Activated CD4-positive, alpha-beta T cell treated with anti-CD3 and anti-CD28 coated beads for 24 hours (primary cell): ENCODE data around the gene CLEC18A.
"Not testable (repeated sequence)": the region's sequence is repeated elsewhere in the genome, so short reads cannot be mapped to it uniquely, and the experiment has no call there.

Experiments used
- DNase-seq, 2 donors: peaks; one replicate each; pipeline ENCODE4 v3.0.0-alpha.2; 2020; ENCODE audit warnings: low read depth in 2 of 2

CLEC18A gene

DNA sequence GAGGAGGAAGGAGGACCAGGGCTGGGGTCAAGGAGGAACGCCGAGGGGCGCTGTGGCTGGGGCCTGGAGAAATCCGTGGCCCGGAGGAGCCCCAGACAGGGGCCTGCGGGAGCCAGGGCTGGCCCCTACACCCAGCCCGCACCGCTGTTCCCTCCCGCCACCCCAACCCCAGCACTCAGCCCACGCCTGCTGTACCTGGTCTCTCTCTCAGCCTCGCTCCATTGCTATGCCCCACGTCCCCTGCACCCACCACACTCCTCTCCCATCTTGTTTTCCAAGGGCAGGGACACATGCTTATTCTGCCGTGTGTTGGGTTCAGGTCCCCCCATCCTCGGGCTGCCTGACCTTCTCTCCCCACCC lies 518 bp downstream of the CLEC18A start:
- DNase-seq = not testable (repeated sequence)

DNA sequence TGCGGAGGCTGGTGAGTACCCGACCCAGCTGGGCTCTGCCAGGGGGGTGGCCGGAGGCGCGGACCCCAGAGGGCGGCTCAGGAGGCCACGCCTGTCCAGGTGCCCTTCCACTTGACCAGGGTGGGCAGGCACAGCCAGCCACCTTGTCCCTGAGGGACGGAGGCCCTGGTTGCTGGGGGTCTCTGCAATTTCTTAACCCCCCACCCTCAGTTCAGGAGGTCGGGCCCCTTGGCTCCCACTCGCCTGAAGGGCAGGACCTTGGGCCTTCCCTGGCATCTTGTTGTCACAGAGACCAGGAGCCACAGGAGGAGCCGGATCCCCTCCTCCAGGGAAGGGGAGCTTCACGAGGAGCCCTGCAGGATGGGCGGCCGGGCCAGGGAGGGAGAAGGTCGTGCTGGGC lies 982 bp downstream of the CLEC18A start:
- not testable (repeated sequence) for DNase-seq

DNA sequence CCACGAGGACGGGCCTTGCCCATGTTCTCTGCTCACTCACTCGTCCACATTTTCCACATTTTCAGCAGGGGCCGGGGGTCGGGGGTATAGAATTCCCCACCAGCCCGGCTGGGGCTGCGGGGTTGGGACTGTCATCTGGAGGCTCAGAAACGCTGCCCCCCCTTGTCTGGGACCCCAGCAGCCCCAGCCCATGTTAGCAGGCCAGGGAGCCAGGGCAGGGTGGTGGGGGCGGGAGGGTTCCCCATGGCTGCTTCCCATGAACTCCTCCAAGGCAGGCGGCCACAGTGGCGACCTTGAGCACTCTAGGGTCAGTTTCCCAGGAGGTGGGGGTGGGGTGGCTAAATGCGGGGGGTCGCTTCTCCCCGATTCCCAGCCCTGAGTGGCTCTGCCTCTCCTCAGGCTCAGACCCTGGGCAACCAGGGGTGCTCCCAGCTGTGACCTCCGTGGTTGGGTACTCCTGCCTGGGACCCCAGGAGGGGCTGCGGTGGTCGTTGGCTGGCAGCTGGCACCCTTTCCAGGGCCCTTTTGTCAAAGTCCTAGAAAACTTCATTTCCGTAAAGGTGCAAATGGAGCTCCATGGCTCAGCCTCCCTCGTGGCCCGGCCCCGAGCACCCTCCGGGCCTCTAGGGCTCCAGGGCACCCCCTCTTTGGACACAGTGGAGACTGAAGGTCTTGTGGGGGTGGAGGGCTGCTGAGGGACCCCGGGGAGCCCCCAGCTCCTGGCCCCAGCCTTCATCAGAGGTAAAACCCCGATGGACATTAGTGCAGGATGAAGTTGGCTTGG lies 1.6 kb downstream of the CLEC18A start:
- DNase-seq = not testable (repeated sequence)

DNA sequence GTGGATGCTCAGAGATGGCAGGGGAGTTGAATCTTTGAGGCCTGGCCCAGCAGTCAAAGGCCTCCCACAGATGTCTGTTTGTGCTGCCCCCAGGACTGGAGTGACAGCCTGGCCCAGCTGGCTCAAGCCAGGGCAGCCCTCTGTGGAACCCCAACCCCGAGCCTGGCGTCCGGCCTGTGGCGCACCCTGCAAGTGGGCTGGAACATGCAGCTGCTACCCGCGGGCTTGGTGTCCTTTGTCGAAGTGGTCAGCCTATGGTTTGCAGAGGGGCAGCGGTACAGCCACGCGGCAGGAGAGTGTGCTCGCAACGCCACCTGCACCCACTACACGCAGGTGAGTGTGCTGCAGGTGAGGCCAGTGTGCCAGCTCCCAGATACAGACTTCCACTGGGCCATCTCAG lies 3.1 kb downstream of the CLEC18A start:
- not testable (repeated sequence) for DNase-seq

DNA sequence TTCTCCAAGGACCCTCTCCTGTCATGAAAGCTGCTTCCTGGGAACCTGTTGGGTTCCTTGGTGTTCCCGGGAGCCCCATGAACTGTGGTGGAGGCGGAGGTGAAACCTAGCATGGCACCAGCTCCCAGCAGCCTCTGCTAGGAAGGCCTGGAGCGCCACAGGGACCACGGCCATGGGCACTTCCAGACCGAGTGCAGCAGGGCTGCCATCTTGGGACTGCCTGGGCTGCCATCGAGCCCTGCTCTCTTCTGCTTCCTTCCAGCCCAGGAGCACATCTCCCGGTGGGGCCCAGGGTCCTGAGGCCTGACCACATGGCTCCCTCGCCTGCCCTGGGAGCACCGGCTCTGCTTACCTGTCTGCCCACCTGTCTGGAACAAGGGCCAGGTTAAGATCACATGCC lies 12.2 kb downstream of the CLEC18A start:
- DNase-seq = not testable (repeated sequence)

DNA sequence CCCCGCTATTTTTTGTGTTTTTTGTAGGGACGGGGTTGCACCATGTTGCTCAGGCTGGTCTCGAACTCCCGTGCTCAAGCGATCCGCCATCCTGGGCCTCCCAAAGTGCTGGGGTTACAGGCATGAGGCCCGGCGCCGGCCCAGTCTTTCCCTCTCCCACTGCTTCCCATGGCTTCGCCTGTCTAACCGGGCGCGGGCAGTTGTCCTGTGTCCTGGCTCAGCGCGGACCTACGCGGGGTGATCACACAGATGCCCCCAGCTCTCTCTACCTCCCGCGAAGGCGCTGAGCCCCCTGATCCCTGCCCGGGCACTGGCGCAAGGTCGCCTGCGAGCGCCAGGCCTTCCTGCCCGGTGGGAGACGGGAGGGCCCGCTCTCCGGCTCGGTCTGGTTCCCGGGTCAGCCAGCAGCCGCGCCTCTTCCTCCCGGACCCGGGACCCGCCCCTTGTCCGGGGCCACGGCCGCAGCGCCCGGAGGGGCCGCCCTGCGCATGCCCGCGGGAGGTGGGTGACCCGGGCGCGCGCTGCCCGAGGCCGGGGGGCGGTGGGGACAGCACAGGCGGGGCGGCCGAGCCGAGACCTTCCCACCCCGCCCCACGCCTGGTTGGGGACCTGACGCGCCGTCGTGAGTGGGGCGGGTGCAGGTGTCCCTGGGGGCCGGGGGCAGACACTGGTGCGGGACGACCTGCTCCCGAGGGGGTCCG lies 14.0 kb downstream of the CLEC18A start:
- not testable (repeated sequence) for DNase-seq

DNA sequence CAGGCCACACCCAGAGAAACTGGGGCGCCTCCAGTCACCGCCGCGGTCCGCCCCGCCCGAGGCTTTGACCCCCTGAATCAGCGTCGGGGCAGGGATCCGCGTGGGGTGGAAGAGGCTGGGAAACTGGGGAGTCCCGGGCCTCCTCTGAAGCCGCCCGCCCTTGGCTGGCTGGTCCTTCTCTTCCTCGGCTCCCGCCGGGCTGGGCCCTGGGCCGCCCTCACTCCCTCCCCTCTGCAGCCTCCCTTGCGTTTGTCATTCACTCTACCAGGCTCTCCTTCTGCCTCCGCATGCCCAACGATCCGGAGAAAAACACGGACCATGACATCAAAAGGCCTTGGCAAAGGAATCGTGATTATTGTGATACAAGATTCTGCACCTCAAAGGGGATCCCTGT lies 14.5 kb downstream of the CLEC18A start:
- DNase-seq = not testable (repeated sequence)

DNA sequence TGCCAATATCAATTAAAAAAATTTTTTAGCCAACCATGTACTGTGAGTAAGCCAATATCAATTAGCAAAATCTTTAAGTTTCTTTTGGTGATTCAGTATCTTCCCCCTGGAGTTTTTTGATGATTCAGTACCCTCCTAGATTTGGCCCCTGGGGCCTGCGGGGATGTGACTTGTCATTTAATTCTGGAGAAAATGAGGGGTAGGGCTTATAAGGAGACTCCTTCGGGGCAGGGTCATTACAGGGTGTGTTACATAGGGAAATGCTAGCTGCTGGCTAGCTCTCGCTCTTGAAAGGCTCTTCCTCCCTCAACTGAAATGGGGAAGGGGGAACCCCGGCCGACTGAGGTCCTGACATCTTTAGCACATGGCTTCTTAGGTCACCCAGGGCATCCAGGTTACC lies 16.6 kb downstream of the CLEC18A start:
- DNase-seq = not testable (repeated sequence)

DNA sequence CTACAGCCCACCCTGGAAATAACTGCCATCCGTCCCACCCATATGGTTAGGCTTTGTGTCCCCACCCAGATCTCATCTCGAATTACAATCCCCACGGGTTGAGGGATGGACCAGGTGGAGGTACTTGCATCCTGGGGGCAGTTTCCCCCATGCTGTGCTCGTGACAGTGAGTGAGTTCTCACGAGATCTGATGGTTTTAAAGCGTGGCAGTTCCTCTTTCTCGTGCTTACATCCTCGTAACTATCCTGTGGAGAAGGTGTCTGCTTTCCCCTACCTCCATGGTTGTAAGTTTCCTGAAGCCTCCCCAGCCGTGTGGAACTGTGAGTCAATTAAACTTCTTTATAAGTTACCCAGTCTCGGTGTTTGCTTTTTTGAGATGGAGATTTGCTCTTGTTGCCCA lies 17.0 kb downstream of the CLEC18A start:
- not testable (repeated sequence) for DNase-seq

DNA sequence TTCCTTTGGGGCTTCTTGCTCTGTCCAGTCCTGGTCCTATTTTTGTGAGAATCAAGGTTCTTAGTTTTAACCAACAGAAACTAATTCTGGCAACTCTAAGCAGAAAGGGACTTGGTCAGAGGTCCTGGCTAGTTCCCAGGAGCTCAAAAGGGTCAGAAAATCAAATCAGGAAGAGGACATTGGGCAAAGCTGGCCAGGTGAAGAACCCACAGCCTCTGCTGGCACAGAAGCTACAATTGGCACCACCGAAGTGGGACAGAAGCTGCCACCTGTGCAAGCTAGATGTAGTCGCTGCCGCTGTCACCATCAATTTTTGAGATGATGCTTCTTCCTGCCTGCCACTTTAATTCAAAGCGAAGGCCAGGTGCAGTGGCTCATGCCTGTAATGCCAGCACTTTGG lies 18.5 kb downstream of the CLEC18A start:
- DNase-seq = not testable (repeated sequence)

DNA sequence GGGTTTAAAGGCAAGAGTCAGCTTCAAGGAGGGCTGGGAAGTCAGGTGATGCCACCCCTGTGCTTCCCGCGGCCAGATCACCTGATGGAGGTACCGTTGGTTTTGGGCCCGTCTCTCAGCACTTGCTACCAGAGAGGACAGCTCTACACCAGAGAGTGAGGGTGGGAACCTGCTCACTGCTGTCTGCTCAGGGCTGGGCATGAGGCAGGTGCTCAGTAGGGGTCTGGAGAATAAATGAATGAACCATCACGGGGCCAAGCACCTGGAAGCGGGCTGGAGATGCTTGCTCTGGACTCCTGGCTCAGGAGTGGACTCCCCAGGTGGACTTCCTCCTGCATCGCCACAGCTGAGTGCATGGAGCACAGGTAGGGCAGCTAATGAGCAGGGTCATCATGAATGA lies 21.0 kb downstream of the CLEC18A start:
- not testable (repeated sequence) for DNase-seq

DNA sequence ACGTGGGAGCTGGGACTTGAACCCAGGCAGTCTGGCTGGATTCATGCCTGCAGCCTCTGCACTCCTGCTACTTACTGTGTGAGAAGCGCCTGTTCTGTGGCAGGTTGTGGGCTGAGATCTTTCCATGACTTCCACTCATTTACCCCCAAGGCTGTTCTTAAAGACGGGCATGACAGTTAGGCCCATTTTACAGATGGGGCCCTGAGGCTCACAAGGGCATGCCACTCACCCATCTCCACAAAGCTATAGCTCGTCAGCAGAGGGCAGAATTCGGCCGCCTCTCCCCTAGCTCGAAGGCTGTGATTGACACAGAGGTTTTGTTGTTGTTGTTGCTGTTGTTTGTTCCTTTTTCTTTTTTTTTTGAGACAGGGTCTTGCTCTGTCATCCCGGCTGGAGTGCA lies 21.8 kb downstream of the CLEC18A start:
- not testable (repeated sequence) for DNase-seq

DNA sequence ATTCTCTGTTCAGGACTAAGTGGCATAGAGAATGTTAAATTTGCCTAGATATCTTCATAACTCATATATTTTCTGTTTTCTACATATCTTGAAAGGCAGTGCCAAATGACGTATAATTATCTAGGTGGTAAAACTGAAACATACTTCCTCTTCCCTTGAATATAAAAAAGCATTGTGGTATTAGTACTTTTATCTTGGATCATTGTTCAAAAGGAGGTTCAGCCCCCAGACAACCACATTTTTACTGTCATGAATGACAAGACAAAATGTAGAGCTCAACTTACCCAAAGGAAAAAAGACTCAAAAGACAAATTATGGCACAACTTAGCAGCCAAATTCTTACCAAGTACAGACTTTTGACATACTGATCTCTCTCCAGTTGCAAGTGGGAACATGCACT lies 34.1 kb downstream of the CLEC18A start:
- not testable (repeated sequence) for DNase-seq

DNA sequence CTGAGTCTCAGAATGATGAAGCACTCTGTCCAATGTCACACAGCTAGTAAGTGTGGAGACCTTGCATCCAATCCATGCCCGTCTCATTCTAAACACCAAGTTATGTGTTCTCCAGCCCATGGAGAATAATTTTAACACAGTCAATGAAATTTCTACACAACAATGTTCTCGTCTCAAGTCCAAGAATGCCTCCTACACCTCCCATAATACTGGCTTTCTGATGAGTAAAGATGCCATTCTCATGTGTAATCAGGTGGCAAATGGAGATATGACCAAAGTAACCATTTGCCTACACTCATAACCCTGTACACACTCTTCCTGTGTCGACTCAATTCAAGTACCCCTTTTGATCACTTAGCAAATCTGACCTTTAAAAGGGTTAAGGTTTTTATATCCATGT lies 46.8 kb downstream of the CLEC18A start:
- DNase-seq = not testable (repeated sequence)

DNA sequence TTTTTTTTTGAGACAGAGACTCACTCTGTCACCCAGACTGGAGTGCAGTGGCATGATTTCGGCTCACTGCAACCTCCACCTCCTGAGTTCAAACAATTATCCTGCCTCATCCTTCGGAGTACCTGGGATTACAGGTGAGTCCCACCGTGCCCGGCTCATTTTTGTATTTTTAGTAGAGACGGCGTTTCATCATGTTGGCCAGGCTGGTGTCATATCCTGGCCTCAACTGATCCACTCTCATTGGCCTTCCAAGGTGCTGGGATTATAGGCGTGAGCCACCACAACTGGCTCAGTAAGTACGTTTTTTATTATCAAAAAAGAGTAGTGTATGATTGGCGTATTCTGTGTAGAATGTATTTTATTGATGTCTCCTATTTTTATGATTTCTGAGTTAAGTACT lies 48.7 kb downstream of the CLEC18A start:
- not testable (repeated sequence) for DNase-seq

DNA sequence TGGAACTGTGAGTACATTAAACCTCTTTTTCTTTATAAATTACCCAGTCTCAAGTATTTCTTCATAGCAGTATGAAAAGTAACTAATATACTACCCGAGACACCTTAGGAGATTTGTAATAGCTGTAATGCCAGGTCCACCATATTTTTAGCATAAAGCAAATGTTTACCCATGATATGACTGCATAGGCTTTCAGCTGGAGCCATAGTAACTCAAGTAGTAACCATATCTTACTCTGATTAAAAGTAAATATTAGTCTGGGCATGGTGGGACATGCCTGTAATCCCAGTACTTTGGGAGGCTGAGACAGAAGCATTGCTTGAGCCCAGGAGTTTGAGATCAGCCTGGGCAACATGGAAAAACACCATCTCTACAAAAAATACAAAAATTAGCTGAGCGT lies 52.4 kb downstream of the CLEC18A start:
- DNase-seq = not testable (repeated sequence)

DNA sequence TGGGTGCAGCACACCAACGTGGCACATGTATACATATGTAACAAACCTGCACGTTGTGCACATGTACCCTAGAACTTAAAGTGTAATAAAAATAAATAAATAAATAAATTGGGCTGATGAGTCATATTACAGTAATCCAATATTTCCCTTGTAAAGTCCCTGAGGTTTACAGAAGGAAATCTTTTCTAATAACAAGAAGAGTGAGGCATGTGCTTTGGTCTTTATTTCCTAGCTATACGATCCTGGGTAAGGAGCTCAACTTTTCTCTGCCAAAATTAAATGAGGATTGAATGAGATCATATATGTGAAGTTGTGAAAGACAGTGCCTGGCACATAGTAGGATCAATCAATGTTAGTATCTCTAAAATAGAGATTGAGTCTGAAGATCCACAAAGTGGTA lies 57.5 kb downstream of the CLEC18A start:
- not testable (repeated sequence) for DNase-seq

DNA sequence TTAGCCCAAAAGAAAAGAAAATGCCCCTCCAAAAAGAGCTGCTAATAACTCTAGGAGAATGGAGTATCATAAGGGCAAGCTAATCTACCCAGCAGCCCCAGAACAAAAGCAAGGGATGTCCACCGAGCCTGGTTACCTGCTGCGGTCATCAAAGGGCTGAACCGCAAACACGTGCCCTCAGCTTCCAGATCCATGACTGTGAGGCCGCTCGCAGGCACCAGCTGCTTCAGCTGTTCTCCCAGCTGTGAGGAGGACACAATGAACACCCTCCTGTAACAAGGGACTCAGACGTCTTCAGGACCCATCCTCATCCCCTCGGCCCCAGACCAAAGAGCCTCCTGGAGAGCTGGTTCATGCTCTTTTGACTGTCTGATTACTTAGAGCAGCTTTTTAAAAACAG lies 59.5 kb downstream of the CLEC18A start:
- DNase-seq = not testable (repeated sequence)

DNA sequence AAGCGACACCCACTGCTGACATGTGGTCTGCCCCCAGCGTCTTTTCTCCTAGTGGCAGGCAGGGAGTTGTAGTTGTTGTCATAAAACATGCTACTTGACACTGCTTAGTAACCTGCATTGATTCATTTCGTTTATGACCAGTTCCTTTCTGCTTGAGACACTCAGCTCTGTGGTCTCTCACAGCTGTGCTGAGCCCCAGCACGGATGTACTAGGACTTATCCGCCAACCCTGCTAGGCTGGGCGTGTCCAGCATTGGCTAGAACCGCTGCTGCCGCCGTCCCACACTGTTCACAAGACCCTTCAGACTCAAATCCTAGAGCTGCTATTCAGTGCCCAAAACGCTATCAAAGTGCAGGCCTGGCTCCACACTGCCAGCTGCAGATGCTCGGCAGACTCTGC lies 60.0 kb downstream of the CLEC18A start:
- not testable (repeated sequence) for DNase-seq

DNA sequence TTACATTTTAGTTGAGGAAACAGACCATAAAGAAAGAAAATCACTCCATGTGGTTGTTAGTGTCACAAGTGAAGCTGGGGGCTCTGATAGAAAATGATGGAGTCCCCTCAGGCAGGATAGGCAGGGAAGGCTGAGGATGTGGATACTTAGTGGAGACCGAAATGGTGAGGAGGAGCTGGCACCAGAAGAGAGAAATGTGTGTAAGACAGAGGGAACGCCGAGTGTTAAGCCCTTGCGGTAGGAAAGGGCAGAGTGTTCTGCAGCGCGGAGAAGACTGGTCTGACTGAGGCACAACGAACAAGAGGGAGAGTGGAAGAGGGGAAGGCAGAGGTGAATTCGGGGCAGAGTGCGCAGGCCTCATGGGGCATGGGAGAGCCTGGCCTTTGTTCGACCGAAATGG lies 61.2 kb downstream of the CLEC18A start:
- not testable (repeated sequence) for DNase-seq

DNA sequence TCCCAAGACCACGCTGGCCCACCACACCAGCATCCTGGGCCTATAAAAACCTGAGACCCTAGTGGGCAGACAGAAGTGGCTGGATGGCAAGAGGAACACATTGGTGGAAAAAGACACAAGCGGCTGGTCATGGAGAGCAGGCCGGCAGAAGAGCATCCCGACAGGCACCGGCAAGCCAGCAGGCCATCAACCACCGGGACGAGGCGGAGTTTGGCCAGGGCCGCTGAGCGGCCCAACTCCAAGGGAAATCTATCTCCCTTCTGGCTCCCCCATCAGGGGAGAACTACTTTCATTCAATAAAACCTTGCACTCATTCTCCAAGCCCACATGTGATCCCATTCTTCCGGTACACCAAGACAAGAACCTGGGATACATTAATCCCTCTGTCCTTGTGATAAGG lies 61.8 kb downstream of the CLEC18A start:
- not testable (repeated sequence) for DNase-seq
